HTR-8/SVneo (cell line): ENCODE data around the gene SEPTIN8.

Experiments
- DNase-seq: peaks from one replicate; pipeline ENCODE4 v3.0.0; 2011; ENCODE audit warnings: low spot score, mixed read lengths; ENCODE audit not compliant: insufficient read length
- FAIRE-seq: peaks from 2 replicates; lab custom pipeline; 2011; peaks lifted over from hg19 to GRCh38; lab: Jason Lieb, UNC

SEPTIN8 gene

GRCh38 chr5:132733499-132734148, 43.4 kb downstream of the SEPTIN8 start:
- no peak for DNase-seq
- no peak for FAIRE-seq

- DNase-seq (no peak), FAIRE-seq (no peak)
Observed at GRCh38 chr5:132729896-132730295, 47.1 kb downstream of the SEPTIN8 start.

GRCh38 chr5:132725745-132726144, 51.3 kb downstream of the SEPTIN8 start:
- no peak for DNase-seq
- no peak for FAIRE-seq

- FAIRE-seq (no peak), DNase-seq (no peak)
Observed at GRCh38 chr5:132718544-132719312, 58.3 kb downstream of the SEPTIN8 start.

- FAIRE-seq (no peak), DNase-seq (no peak)
Observed at GRCh38 chr5:132714456-132715307, 62.4 kb downstream of the SEPTIN8 start.

GRCh38 chr5:132708645-132709044, 68.4 kb downstream of the SEPTIN8 start:
- FAIRE-seq, result no peak
- no peak for DNase-seq

GRCh38 chr5:132704875-132705274, 72.2 kb downstream of the SEPTIN8 start:
- DNase-seq (no peak), FAIRE-seq (no peak)
